Stimulated activated CD8-positive, alpha-beta memory T cell treated with anti-CD3 and anti-CD28 coated beads, Interleukin-15, amount 100 ng/mL, for 48 hours (primary cell): ENCODE data around the gene AP1B1.

Experiments
- DNase-seq, 2 donors: peaks; one replicate each; pipeline ENCODE4 v3.0.0-alpha.2; 2020; ENCODE audit warnings: low read depth in 2 of 2

Gene AP1B1

GRCh38 chr22:29332886-29333496 is 55.4 kb downstream of the AP1B1 start:
- no peak for DNase-seq

GRCh38 chr22:29331658-29332300 is 56.6 kb downstream of the AP1B1 start:
- no peak for DNase-seq

GRCh38 chr22:29331213-29331612 is 57.2 kb downstream of the AP1B1 start:
- no peak for DNase-seq

GRCh38 chr22:29330753-29331152 is 57.6 kb downstream of the AP1B1 start:
- no peak for DNase-seq

GRCh38 chr22:29330291-29330690 is 58.1 kb downstream of the AP1B1 start:
- no peak for DNase-seq

- no peak for DNase-seq
Observed at GRCh38 chr22:29329581-29329980, 58.8 kb downstream of the AP1B1 start.

GRCh38 chr22:29328566-29329500 is 59.5 kb downstream of the AP1B1 start:
- no peak for DNase-seq

- no peak for DNase-seq
Observed at GRCh38 chr22:29328055-29328454, 60.3 kb downstream of the AP1B1 start.

GRCh38 chr22:29327089-29327764 is 61.1 kb downstream of the AP1B1 start:
- DNase-seq: no peak

- DNase-seq: no peak
Observed at GRCh38 chr22:29326481-29326880, 61.9 kb downstream of the AP1B1 start.

GRCh38 chr22:29325785-29326315 is 62.5 kb downstream of the AP1B1 start:
- DNase-seq: no peak

GRCh38 chr22:29325356-29325755 is 63.0 kb downstream of the AP1B1 start:
- no peak for DNase-seq

- no peak for DNase-seq
Observed at GRCh38 chr22:29323641-29324040, 64.7 kb downstream of the AP1B1 start.

- no peak for DNase-seq
Observed at GRCh38 chr22:29320546-29320945, 67.8 kb downstream of the AP1B1 start.

GRCh38 chr22:29319072-29319471 is 69.3 kb downstream of the AP1B1 start:
- DNase-seq: no peak

- DNase-seq: no peak
Observed at GRCh38 chr22:29317827-29318454, 70.4 kb downstream of the AP1B1 start.

GRCh38 chr22:29316141-29316828 is 72.1 kb downstream of the AP1B1 start:
- no peak for DNase-seq

- DNase-seq: no peak
Observed at GRCh38 chr22:29315286-29316140, 72.9 kb downstream of the AP1B1 start, which contains the start of gene RASL10A. Gene RASL10A, minus strand, starts transcription at chr22:29315697. Its CDS starts 451 bp downstream, at chr22:29315246.

GRCh38 chr22:29314537-29315285 is 73.7 kb downstream of the AP1B1 start:
- DNase-seq: no peak
